Ishikawa (cell line): ENCODE measurements around the gene DOCK1.

Experiments
- CEBPB ChIP-seq: IDR thresholded peaks from 2 replicates; pipeline ENCODE4 v1.6.1; 2012
- CREB1 ChIP-seq: IDR thresholded peaks from 2 replicates; pipeline ENCODE4 v1.6.1; 2012; ENCODE audit warnings: low read depth
- EGR1 ChIP-seq: IDR thresholded peaks from 2 replicates; pipeline ENCODE4 v1.6.1; 2012
- EP300 ChIP-seq: IDR thresholded peaks from 2 replicates; pipeline ENCODE4 v1.6.1; 2012; ENCODE audit warnings: borderline replicate concordance
- FOXM1 ChIP-seq: IDR thresholded peaks from 2 replicates; pipeline ENCODE4 v1.6.1; 2012; ENCODE audit warnings: low read depth, borderline replicate concordance
- NFIC ChIP-seq: IDR thresholded peaks from 2 replicates; pipeline ENCODE4 v1.6.1; 2012
- RAD21 ChIP-seq: IDR thresholded peaks from 2 replicates; pipeline ENCODE4 v1.6.1; 2012; ENCODE audit warnings: low read depth
- TAF1 ChIP-seq: IDR thresholded peaks from 2 replicates; pipeline ENCODE4 v1.6.1; 2012; ENCODE audit warnings: low read depth, mild to moderate bottlenecking
- TCF12 ChIP-seq: IDR thresholded peaks from 2 replicates; pipeline ENCODE4 v1.6.1; 2012; ENCODE audit warnings: low read depth
- TEAD4 ChIP-seq: IDR thresholded peaks from 2 replicates; pipeline ENCODE4 v1.6.1; 2012
- YY1 ChIP-seq: IDR thresholded peaks from 2 replicates; pipeline ENCODE4 v1.6.1; 2012; ENCODE audit warnings: low read depth
- ZBTB7A ChIP-seq: IDR thresholded peaks from 2 replicates; pipeline ENCODE4 v1.6.1; 2012; ENCODE audit warnings: low read depth
- TF ChIP-seq, protein P1 (sequence below): IDR thresholded peaks from 2 replicates; pipeline ENCODE4 v1.6.1; 2012; ENCODE audit warnings: low read depth, mild to moderate bottlenecking
- TF ChIP-seq, protein P2 (sequence below): IDR thresholded peaks from 2 replicates; pipeline ENCODE4 v1.6.1; 2012
- TF ChIP-seq, protein P3 (sequence below): IDR thresholded peaks from 2 replicates; pipeline ENCODE4 v1.6.1; 2012

DOCK1 gene

DNA sequence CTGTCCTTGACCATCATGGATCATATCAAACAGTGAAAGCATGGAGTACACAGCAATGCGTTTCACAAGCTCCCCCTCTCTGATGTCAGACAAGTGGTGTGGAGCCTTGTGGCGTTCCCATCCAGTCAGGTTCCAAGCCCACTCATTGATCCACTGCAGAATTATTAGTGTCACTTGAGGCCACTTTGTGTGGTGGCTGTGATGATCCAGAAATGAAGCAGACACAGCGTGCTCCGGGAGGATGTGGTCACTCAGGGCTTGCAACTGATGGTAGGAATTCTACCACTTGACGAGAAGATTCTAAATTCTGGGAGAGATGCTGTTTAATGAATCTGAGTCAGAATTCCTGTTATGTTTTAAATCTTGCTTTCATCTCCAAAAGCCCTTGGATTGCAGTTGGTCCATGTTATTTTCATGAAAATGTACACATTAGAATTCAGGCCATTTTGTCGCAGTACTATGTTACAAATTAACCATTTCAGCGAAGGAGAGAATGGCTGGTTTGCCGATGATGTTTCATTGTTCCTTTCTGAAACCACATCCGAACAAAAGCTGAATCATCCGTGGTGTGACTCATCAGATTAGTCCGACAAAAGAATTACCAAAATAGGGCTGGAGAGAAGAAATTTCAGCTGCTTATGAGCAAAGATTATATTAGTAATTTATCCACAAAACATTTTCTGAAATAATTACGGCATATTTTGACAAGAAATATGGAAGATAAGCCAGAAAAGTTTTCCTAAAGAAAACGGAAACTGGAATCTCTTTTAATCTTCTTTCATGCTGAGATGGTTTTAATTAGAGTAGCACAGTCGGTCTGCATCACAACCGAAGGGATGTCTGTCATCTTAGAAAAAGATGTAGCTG, 243.1 kb downstream of the DOCK1 start:
- TF ChIP-seq TAF1 = no peak
- TF ChIP-seq CEBPB = no peak
- no peak for TF ChIP-seq TEAD4
- TF ChIP-seq NFIC = no peak
- TF ChIP-seq FOXM1 = no peak
- no peak for TF ChIP-seq CREB1
- TF ChIP-seq, protein P1, sequence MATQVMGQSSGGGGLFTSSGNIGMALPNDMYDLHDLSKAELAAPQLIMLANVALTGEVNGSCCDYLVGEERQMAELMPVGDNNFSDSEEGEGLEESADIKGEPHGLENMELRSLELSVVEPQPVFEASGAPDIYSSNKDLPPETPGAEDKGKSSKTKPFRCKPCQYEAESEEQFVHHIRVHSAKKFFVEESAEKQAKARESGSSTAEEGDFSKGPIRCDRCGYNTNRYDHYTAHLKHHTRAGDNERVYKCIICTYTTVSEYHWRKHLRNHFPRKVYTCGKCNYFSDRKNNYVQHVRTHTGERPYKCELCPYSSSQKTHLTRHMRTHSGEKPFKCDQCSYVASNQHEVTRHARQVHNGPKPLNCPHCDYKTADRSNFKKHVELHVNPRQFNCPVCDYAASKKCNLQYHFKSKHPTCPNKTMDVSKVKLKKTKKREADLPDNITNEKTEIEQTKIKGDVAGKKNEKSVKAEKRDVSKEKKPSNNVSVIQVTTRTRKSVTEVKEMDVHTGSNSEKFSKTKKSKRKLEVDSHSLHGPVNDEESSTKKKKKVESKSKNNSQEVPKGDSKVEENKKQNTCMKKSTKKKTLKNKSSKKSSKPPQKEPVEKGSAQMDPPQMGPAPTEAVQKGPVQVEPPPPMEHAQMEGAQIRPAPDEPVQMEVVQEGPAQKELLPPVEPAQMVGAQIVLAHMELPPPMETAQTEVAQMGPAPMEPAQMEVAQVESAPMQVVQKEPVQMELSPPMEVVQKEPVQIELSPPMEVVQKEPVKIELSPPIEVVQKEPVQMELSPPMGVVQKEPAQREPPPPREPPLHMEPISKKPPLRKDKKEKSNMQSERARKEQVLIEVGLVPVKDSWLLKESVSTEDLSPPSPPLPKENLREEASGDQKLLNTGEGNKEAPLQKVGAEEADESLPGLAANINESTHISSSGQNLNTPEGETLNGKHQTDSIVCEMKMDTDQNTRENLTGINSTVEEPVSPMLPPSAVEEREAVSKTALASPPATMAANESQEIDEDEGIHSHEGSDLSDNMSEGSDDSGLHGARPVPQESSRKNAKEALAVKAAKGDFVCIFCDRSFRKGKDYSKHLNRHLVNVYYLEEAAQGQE = no peak
- TF ChIP-seq, protein P2, sequence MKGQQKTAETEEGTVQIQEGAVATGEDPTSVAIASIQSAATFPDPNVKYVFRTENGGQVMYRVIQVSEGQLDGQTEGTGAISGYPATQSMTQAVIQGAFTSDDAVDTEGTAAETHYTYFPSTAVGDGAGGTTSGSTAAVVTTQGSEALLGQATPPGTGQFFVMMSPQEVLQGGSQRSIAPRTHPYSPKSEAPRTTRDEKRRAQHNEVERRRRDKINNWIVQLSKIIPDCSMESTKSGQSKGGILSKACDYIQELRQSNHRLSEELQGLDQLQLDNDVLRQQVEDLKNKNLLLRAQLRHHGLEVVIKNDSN = no peak
- no peak for TF ChIP-seq RAD21
- TF ChIP-seq TCF12 = no peak
- TF ChIP-seq, protein P3, sequence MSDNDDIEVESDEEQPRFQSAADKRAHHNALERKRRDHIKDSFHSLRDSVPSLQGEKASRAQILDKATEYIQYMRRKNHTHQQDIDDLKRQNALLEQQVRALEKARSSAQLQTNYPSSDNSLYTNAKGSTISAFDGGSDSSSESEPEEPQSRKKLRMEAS = no peak

DNA sequence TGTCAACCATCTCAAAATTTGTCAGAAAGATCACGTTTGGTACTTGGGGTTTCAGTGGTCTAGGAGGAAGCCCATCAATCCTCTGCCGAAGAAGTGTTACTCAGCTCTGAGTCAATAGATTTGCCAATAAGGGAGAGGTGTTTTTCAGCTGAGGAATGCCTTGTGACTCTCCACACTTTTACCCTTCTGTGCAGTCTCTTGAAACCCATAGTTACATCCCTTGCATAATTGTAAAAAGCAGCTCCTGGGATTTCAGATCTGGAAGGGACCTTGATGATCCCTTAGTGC, 243.6 kb downstream of the DOCK1 start:
- no peak for TF ChIP-seq NFIC

DNA sequence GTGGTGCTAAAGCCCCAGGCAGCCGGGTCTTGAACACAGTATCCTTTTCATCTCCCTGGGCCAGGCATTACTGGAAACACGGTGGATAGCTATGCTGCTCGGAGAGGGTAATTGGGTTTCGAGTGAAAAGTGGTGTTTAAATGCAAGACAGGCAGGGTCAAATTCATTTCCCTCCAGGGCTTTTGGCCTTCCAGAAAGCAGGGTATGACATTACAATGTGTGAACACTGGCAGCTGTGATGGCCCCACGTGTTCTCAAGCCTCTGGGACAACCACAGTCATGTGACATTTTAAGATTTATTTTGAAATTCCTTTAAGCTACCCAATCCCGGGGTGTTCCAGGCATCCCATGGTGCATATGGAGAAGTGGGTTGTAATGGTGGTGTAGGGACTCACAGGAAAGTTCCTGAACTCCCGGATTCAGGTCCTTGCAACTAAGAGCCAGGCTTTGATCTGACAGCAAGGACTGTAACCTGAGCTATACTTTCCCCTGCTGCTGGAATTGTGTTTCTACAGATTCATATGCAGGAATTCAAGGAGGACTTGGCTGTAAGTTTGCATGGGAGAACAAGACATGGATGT, 244.4 kb downstream of the DOCK1 start:
- TF ChIP-seq, protein P3 = no peak
- TF ChIP-seq ZBTB7A (no peak), EGR1 (no peak), CEBPB (no peak), FOXM1 (no peak), YY1 (no peak), TAF1 (no peak)

DNA sequence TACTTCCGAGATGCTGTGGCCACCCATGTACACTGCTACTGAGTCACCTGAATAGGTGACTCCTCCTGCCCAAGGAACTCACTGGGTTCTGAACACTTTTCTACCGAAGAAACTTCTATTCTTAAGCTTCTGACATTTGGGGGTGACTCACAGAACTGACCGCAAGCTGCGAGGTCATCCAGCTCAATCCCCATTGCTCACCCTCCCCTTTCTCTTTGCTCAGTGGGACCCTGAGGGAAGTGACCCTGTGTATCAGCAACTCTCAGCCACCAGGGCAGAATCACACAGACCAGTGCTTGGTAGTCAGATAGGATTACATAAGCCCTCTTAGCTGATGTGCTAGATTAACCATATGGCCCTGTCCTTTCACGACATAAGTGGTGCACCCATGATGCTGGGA, 244.9 kb downstream of the DOCK1 start:
- TF ChIP-seq YY1 (no peak), ZBTB7A (no peak), FOXM1 (no peak), TAF1 (no peak), CEBPB (no peak), EP300 (no peak), CREB1 (no peak), RAD21 (no peak), TEAD4 (no peak), TCF12 (no peak), NFIC (no peak), EGR1 (no peak)
- TF ChIP-seq, protein P1 = no peak
- TF ChIP-seq, protein P2 = no peak
- TF ChIP-seq, protein P3 = no peak

DNA sequence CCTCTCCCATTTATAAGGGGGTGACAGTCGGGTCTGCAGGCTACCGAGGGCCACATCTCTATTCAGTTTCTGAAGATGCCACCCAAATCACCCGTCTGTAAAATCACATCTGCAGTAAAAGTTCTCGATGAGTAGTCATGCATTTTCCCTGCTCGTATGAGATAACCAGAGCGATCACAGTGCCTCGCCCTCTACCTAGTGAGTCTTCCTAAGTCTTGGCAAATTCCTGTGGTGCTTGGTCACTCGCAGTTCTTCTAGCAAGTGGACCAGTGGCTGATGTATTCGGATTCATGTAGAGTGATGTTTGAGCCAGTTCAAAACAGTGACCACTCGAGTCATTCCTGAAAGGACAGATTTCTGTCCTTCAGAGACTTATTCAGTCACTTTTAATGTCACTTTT, 246.3 kb downstream of the DOCK1 start:
- TF ChIP-seq TAF1 (no peak), EGR1 (no peak), YY1 (no peak)
- TF ChIP-seq, protein P1 = no peak
